Thymus (tissue), 14 donors: ENCODE data around the gene PSMA1. TPM values are rescaled to one million over a fixed set of nuclear protein-coding genes. Genes with fewer than 3 reads are reported as not detected.
"Not testable (repeated sequence)": the region's sequence is repeated elsewhere in the genome, so short reads cannot be mapped to it uniquely, and the experiment has no call there.

ENCODE experiments used
- DNase-seq, 9 donors: peaks; one replicate each; pipeline ENCODE4 v3.0.0-alpha.2; 2013; ENCODE audit warnings: low spot score in 9 of 9, low read depth in 6 of 9, missing footprints in 1 of 9
- H3K27ac ChIP-seq, 2 donors: one replicate each; pipeline ENCODE4 v1.5.1; 2013; ENCODE audit warnings: control low read depth in 1 of 2, low read depth in 1 of 2, low read length in 1 of 2, mild to moderate bottlenecking in 1 of 2, moderate library complexity in 1 of 2
- H3K27me3 ChIP-seq, 2 donors: one replicate each; pipeline ENCODE4 v1.5.1; 2013; ENCODE audit warnings: low read length in 1 of 2; ENCODE audit not compliant: control insufficient read depth in 2 of 2, insufficient read depth in 1 of 2
- H3K36me3 ChIP-seq, 2 donors: one replicate each; pipeline ENCODE4 v1.5.1; 2013; ENCODE audit warnings: low read length in 1 of 2, mild to moderate bottlenecking in 1 of 2, moderate library complexity in 1 of 2; ENCODE audit not compliant: control insufficient read depth in 2 of 2, insufficient read depth in 2 of 2
- H3K4me1 ChIP-seq, 2 donors: one replicate each; pipeline ENCODE4 v1.5.1; 2013; ENCODE audit warnings: low read length in 2 of 2; ENCODE audit not compliant: control insufficient read depth in 2 of 2, insufficient read depth in 2 of 2
- H3K4me3 ChIP-seq, 2 donors: one replicate each; pipeline ENCODE4 v1.5.1; 2013; ENCODE audit warnings: low read length in 2 of 2, control low read depth in 1 of 2, mild to moderate bottlenecking in 1 of 2
- H3K9me3 ChIP-seq, 2 donors: one replicate each; pipeline ENCODE4 v1.5.1; 2013; ENCODE audit warnings: low read length in 1 of 2, mild to moderate bottlenecking in 1 of 2; ENCODE audit not compliant: control insufficient read depth in 2 of 2, insufficient read depth in 1 of 2
- WGBS: extraction: QIAGEN DNeasy Blood & Tissue Kit; methylation state at CpG from one replicate; pipeline ENCODE4 v1.1.7; 2013; 5-methylcytosine and 5-hydroxymethylcytosine counted together
- long read RNA-seq, 10 donors: transcript quantifications; one replicate each; lab custom pipeline, GENCODE V29; 2026
- polyA plus RNA-seq: library from polyadenylated mRNA; stranded (reverse); fragments of 200-250 nt; gene quantifications from one replicate; pipeline ENCODE4 v1.2.3, GENCODE V29; 2013
- total RNA-seq: library from RNA; stranded (reverse); fragments of 120-200 nt; gene quantifications from one replicate; pipeline ENCODE4 v1.2.4, GENCODE V29; 2013
- donor health status: healthy.

PSMA1 gene
- 212 TPM for total RNA-seq
- 309 TPM for polyA plus RNA-seq
- long read RNA-seq, donor 1, transcript PSMA1-201 (10 exons, 1,505 nt) = major isoform, 7 of 9 reads
- long read RNA-seq, donor 1, partial matches to known transcripts = 0 of 9 reads
- long read RNA-seq, donor 1, other reads (novel, unspliced or antisense) = 0 of 9 reads
- long read RNA-seq, donor 2 = 0 reads
- long read RNA-seq, donor 3, transcript PSMA1-203 (3 exons, 646 nt) = minor isoform, 5 of 143 reads
- long read RNA-seq, donor 3, transcript PSMA1-201 (10 exons, 1,505 nt) = major isoform, 91 of 143 reads
- long read RNA-seq, donor 3, partial matches to known transcripts = 37 of 143 reads
- long read RNA-seq, donor 3, other reads (novel, unspliced or antisense) = 5 of 143 reads
- long read RNA-seq, donor 4, transcript PSMA1-201 (10 exons, 1,505 nt) = major isoform, 40 of 48 reads
- long read RNA-seq, donor 4, partial matches to known transcripts = 5 of 48 reads
- long read RNA-seq, donor 4, other reads (novel, unspliced or antisense) = 0 of 48 reads
- long read RNA-seq, donor 5, transcript PSMA1-201 (10 exons, 1,505 nt) = major isoform, 119 of 206 reads
- long read RNA-seq, donor 5, partial matches to known transcripts = 61 of 206 reads
- long read RNA-seq, donor 5, other reads (novel, unspliced or antisense) = 18 of 206 reads
- long read RNA-seq, donor 6, transcript PSMA1-201 (10 exons, 1,505 nt) = major isoform, 51 of 64 reads
- long read RNA-seq, donor 6, partial matches to known transcripts = 11 of 64 reads
- long read RNA-seq, donor 6, other reads (novel, unspliced or antisense) = 0 of 64 reads
- long read RNA-seq, donor 7, transcript PSMA1-203 (3 exons, 646 nt) = minor isoform, 5 of 129 reads
- long read RNA-seq, donor 7, transcript PSMA1-201 (10 exons, 1,505 nt) = major isoform, 96 of 129 reads
- long read RNA-seq, donor 7, partial matches to known transcripts = 25 of 129 reads
- long read RNA-seq, donor 7, other reads (novel, unspliced or antisense) = 0 of 129 reads
- long read RNA-seq, donor 8, transcript PSMA1-201 (10 exons, 1,505 nt) = major isoform, 18 of 27 reads
- long read RNA-seq, donor 8, partial matches to known transcripts = 8 of 27 reads
- long read RNA-seq, donor 8, other reads (novel, unspliced or antisense) = 0 of 27 reads
- long read RNA-seq, donor 9, transcript PSMA1-201 (10 exons, 1,505 nt) = major isoform, 43 of 56 reads
- long read RNA-seq, donor 9, partial matches to known transcripts = 10 of 56 reads
- long read RNA-seq, donor 9, other reads (novel, unspliced or antisense) = 0 of 56 reads
- long read RNA-seq, donor 10, transcript PSMA1-201 (10 exons, 1,505 nt) = major isoform, 50 of 73 reads
- long read RNA-seq, donor 10, partial matches to known transcripts = 22 of 73 reads
- long read RNA-seq, donor 10, other reads (novel, unspliced or antisense) = 0 of 73 reads

DNA sequence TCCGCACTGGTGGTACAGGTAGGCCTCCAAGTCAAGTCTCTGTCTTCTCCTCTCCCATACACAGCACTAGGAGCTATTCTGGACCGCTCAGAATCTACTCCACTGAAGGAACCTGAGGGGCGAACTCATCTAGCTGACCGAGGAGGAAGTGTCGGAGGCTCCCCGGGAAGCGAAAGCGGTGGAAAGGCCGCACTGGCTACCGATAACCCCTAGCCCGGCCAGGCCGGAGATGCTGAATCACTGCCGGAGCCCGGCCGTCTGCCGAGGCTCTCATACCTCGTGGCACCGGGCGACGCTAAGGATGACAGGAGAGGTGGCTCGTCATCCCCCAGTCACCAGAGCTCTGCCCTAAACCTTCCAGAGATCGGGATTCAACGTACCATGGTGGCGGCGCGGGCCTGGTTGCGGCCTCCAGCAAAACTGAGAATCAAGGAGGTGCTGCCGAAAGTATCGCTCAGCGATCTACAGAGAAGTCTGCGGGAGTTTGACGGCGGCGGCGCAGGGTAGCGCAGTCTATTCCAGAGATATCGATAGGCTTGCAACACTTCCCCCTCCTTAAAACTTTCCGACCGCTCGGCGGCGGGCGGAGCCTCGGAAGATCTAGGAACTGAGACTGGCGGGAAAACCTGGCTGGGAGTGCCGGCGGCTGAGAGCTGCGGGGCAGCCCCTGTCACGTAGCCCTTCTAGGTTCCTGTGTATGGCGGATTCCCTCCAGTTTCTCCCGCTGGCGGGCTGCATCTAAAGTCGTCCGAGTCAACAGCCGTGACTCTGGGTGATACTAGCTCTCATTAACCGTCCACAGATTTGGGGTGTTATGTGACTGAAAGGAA lies at the start of gene PSMA1:
TSS of gene PSMA1 (minus strand) at position 470 of the 830 bp plus-strand sequence. CDS start at position 383, 87 bp downstream.
- H3K4me1 ChIP-seq = peaks cover 6 to 9% of the 10 kb centered on the region in 2 donors
- H3K27me3 ChIP-seq = no peaks in the 10 kb centered on the region
- DNase-seq = peak; percentile 78 to 96 (median 90)
- peaks cover 9 to 25% of the 10 kb centered on the region in 2 donors for H3K36me3 ChIP-seq
- no peaks in the 10 kb centered on the region for H3K9me3 ChIP-seq
- H3K4me3 ChIP-seq = peak within 1 kb of the TSS; percentile 79 to 91
- peak within 1 kb of the TSS; percentile 93 for H3K27ac ChIP-seq
- under 1% methylated on average over 56 of the region's 56 CpGs for WGBS

GRCh38 chr11:14569516-14569915 lies 49.3 kb upstream of the PSMA1 start:
- not testable (repeated sequence) for H3K27me3 ChIP-seq
- H3K4me1 ChIP-seq = peaks cover 4 to 14% of the 10 kb centered on the region in 2 donors

GRCh38 chr11:14567064-14567651 lies 47.0 kb upstream of the PSMA1 start:
- WGBS = 86% methylated on average over 3 of the region's 3 CpGs
- no peak overlapping the region for H3K27ac ChIP-seq
- no peaks in the 10 kb centered on the region for H3K27me3 ChIP-seq
- H3K9me3 ChIP-seq = peaks cover 0 to 12% of the 10 kb centered on the region in 2 donors
- peaks cover 4 to 14% of the 10 kb centered on the region in 2 donors for H3K4me1 ChIP-seq
- no peak overlapping the region for H3K4me3 ChIP-seq
- H3K36me3 ChIP-seq = no peaks in the 10 kb centered on the region
- peak in 2 of 9 donors; percentile 17 to 39 for DNase-seq

More at GRCh38 chr11:14569516-14569915, 49.3 kb upstream of the PSMA1 start:
- H3K36me3 ChIP-seq, DNase-seq, H3K27ac ChIP-seq, H3K4me3 ChIP-seq: not testable (repeated sequence)
- WGBS = 85% methylated on average over 6 of the region's 6 CpGs
- H3K9me3 ChIP-seq = peaks cover 0 to 12% of the 10 kb centered on the region in 2 donors

DNA sequence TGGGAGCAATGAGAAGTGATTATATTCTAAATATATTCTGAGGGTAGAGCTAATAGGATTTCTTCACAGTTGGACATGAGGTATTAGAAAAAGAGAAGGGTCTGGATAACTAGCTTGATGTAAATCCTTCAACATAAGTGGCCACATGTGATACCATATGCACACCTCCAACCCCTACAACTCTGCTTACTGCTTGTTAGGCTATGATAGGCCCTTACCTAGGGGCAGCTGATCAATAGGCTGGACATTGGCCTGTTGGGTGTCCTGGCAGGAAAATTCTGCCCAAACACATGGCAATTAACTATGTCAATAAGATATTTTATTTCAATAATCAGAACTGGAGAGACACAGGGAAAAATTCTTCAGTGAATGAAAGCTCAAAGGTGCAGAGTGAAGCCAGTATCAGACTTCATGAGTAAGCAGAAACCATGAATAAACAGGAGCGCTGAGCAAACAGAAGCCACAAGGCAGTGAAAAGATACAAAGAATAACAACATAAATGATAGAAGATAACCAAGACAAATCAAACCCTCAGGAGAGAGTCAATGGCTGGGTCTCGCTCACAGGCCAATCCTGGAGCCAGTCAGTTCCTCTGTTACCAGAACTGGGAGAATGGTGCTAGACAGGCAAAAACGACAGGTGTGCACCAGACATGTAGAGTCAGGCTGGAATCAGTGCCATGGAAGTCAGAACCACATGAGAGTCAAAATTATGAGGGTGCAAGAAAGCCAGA lies 46.3 kb upstream of the PSMA1 start:
- Histone ChIP-seq H3K27ac (peak overlapping the region in 1 of 2 donors; percentile 61), H3K27me3 (no peaks in the 10 kb centered on the region), H3K4me1 (peaks cover 4 to 14% of the 10 kb centered on the region in 2 donors), H3K9me3 (peaks cover 0 to 12% of the 10 kb centered on the region in 2 donors), H3K36me3 (no peaks in the 10 kb centered on the region), H3K4me3 (no peak overlapping the region)
- no peak for DNase-seq
- WGBS = 94% methylated on average over 3 of the region's 3 CpGs

GRCh38 chr11:14565845-14566244 lies 45.7 kb upstream of the PSMA1 start:
- Histone ChIP-seq H3K4me1 (peaks cover 4 to 14% of the 10 kb centered on the region in 2 donors), H3K36me3 (no peaks in the 10 kb centered on the region), H3K9me3 (peaks cover 0 to 10% of the 10 kb centered on the region in 2 donors), H3K4me3 (no peak overlapping the region), H3K27me3 (no peaks in the 10 kb centered on the region), H3K27ac (no peak overlapping the region)
- WGBS = 98% methylated on average over 2 of the region's 2 CpGs
- no peak for DNase-seq

GRCh38 chr11:14555818-14556217 lies 35.6 kb upstream of the PSMA1 start:
- no peaks in the 10 kb centered on the region for H3K27me3 ChIP-seq
- 93% methylated on average over 1 of the region's 1 CpG for WGBS
- no peaks in the 10 kb centered on the region for H3K9me3 ChIP-seq
- peaks cover 3 to 8% of the 10 kb centered on the region in 2 donors for H3K4me1 ChIP-seq
- DNase-seq = no peak
- H3K36me3 ChIP-seq = no peaks in the 10 kb centered on the region
- H3K27ac ChIP-seq = peak overlapping the region; percentile 85 to 93
- H3K4me3 ChIP-seq = no peak overlapping the region

GRCh38 chr11:14554959-14555358 lies 34.8 kb upstream of the PSMA1 start:
- peak overlapping the region; percentile 34 to 93 for H3K27ac ChIP-seq
- 3% methylated on average over 2 of the region's 2 CpGs for WGBS
- peak; percentile 63 to 94 (median 84) for DNase-seq

More at GRCh38 chr11:14554959-14555358, 34.8 kb upstream of the PSMA1 start:
- Histone ChIP-seq H3K9me3 (no peaks in the 10 kb centered on the region), H3K4me3 (no peak overlapping the region), H3K36me3 (no peaks in the 10 kb centered on the region), H3K27me3 (no peaks in the 10 kb centered on the region), H3K4me1 (peaks cover 3 to 8% of the 10 kb centered on the region in 2 donors)
